A673 (cell line): ENCODE measurements around the gene CISH.

Experiments used
- EZH2 ChIP-seq: fragments of 200-600 bp; sonication (generic); IDR thresholded peaks from 2 replicates; pipeline ENCODE4 v1.6.1; 2017; ENCODE audit warnings: borderline replicate concordance, low read depth, mild to moderate bottlenecking, mixed read lengths, antibody characterized with exemption, low read length; ENCODE audit not compliant: poor library complexity, severe bottlenecking
- TF ChIP-seq, protein P1 (sequence below): fragments of 300-800, 200-600 bp; sonication (generic); conservative IDR thresholded peaks from 2 replicates; pipeline ENCODE4 v1.5.1; 2017; ENCODE audit warnings: low read depth, mild to moderate bottlenecking, antibody characterized with exemption, low read length, moderate library complexity, mixed read lengths

DNA sequence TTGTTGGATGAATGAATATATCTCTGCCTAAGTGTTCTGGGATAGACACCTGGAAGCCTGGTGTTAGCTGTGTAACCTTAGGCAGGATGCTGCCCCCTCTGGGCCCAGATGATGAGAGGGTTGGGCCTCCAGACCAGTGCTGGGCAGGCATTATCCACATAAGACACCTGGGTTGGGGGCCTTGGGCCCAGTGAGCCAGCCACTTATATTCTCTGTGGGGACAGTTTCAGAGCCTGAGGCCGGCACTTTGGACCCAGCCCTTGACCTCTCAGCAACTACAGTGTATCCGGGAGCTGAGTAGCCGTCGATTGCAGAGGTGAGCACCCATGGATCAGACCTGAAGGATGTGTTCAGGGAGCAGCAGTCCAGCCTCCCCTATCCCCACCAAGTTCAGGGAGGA lies 40.1 kb downstream of the CISH start:
- TF ChIP-seq EZH2, result no peak
- TF ChIP-seq, protein P1, sequence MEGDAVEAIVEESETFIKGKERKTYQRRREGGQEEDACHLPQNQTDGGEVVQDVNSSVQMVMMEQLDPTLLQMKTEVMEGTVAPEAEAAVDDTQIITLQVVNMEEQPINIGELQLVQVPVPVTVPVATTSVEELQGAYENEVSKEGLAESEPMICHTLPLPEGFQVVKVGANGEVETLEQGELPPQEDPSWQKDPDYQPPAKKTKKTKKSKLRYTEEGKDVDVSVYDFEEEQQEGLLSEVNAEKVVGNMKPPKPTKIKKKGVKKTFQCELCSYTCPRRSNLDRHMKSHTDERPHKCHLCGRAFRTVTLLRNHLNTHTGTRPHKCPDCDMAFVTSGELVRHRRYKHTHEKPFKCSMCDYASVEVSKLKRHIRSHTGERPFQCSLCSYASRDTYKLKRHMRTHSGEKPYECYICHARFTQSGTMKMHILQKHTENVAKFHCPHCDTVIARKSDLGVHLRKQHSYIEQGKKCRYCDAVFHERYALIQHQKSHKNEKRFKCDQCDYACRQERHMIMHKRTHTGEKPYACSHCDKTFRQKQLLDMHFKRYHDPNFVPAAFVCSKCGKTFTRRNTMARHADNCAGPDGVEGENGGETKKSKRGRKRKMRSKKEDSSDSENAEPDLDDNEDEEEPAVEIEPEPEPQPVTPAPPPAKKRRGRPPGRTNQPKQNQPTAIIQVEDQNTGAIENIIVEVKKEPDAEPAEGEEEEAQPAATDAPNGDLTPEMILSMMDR, result no peak
